HEK293 (cell line): Measurements from ENCODE around the gene CLEC4A.

Source experiments
- CTCF ChIP-seq: fragments of 450-650 bp; formaldehyde crosslinking; IDR thresholded peaks from 2 replicates; pipeline ENCODE4 v1.5.1; 2016; ENCODE audit warnings: missing biosample characterization, missing genetic modification characterization
- PRDM6 ChIP-seq: fragments of 450-650 bp; formaldehyde crosslinking; IDR thresholded peaks from 2 replicates; pipeline ENCODE4 v1.5.1; 2017; ENCODE audit warnings: missing biosample characterization, missing genetic modification characterization
- REST ChIP-seq: fragments of 450-650 bp; formaldehyde crosslinking; IDR thresholded peaks from 2 replicates; pipeline ENCODE4 v1.5.1; 2016; ENCODE audit warnings: missing biosample characterization, missing genetic modification characterization
- SETDB1 ChIP-seq: IDR thresholded peaks from one replicate; pipeline ENCODE4 v1.6.1; 2017; ENCODE audit warnings: mild to moderate bottlenecking, low read length, moderate library complexity, mixed read lengths; ENCODE audit not compliant: insufficient read length
- ZNF24 ChIP-seq: fragments of 450-650 bp; formaldehyde crosslinking; IDR thresholded peaks from 2 replicates; pipeline ENCODE4 v1.5.1; 2016; ENCODE audit warnings: missing biosample characterization, missing genetic modification characterization
- ZNF623 ChIP-seq: fragments of 450-650 bp; formaldehyde crosslinking; IDR thresholded peaks from 2 replicates; pipeline ENCODE4 v1.5.1; 2016; ENCODE audit warnings: missing biosample characterization, missing genetic modification characterization

GRCh38 chr12:8075935-8076334 lies 47.5 kb upstream of the CLEC4A start:
- no peak for TF ChIP-seq ZNF623
- no peak for TF ChIP-seq CTCF (tag by site-specific recombination)
- no peak for TF ChIP-seq PRDM6
- no peak for TF ChIP-seq REST (tag by site-specific recombination)
- TF ChIP-seq SETDB1, result no peak
- no peak for TF ChIP-seq ZNF24
